K562 (cell line): ENCODE results near the gene MSH4. TPM values are rescaled to one million over a fixed set of nuclear protein-coding genes. Genes with fewer than 3 reads are reported as not detected.

Source experiments
- ATAC-seq: fragments of 200-7000 bp; cut with Tn5 transposase; 3 replicates; pipeline ENCODE4 v1.9.1; 2020; ENCODE audit warnings: moderate library complexity
- BruUV-seq: library from RNA; stranded (reverse); fragments of 400-500 nt; replicated peaks from 2 replicates; lab custom pipeline; 2021; lab: Mats Ljungman, UMichigan
- CTCF ChIA-PET: fragments of 300-600 bp; formaldehyde crosslinking; extraction: SDS; loops from one replicate; lab custom pipeline; 2021; ENCODE audit warnings: low intra/inter-chr PET ratio; lab: Yijun Ruan, JAX
- POLR2A ChIA-PET: fragments of 300-600, 350-650 bp; sonication (Branson Sonifier 250); formaldehyde crosslinking; extraction: SDS; loops from one replicate; lab custom pipeline; 2021; ENCODE audit warnings: antibody characterized with exemption, inconsistent platforms; lab: Yijun Ruan, JAX
- DNase-seq, 4 experiments: peaks; one replicate each; pipeline versions ENCODE4 v3.0.0 to v3.0.0-alpha.2; 2011 to 2018; ENCODE audit warnings: low spot score in 3 of 4, mixed read lengths in 3 of 4; ENCODE audit errors: extremely low read depth in 1 of 4
- FAIRE-seq: peaks from 2 replicates; lab custom pipeline; 2011; peaks lifted over from hg19 to GRCh38; lab: Jason Lieb, UNC
- H2AFZ ChIP-seq: 2 replicates; pipeline ENCODE4 v1.6.0; 2011; ENCODE audit warnings: low read depth, low read length, control low read depth, inconsistent platforms
- H3K27ac ChIP-seq: fragments of 200-600 bp; 3 replicates; pipeline ENCODE4 v1.8.0; 2011; ENCODE audit warnings: low read depth, mild to moderate bottlenecking, control low read depth, inconsistent platforms, low read length, moderate library complexity, mixed read lengths; ENCODE audit errors: extremely low read depth
- H3K27me3 ChIP-seq, 2 experiments: fragments of 300-600 bp in 1 of 2; 2 replicates in 1 of 2; 3 replicates in 1 of 2; pipeline versions ENCODE4 v1.6.0 to v1.8.0; 2011; ENCODE audit warnings: inconsistent platforms in 2 of 2, low read length in 2 of 2, mild to moderate bottlenecking in 1 of 2, mixed read lengths in 1 of 2, moderate library complexity in 1 of 2; ENCODE audit not compliant: control insufficient read depth in 2 of 2, insufficient read depth in 2 of 2
- H3K36me3 ChIP-seq: fragments of 300-600 bp; 3 replicates; pipeline ENCODE4 v1.8.0; 2011; ENCODE audit warnings: mild to moderate bottlenecking, low read length, inconsistent platforms; ENCODE audit not compliant: control insufficient read depth, insufficient read depth
- H3K4me1 ChIP-seq, 2 experiments: fragments of 200-600 bp in 1 of 2; replicated peaks in 1 of 2; 2 replicates in 1 of 2; 3 replicates in 1 of 2; pipeline versions ENCODE4 v1.5.1 to v1.8.0; 2011; ENCODE audit warnings: inconsistent platforms in 2 of 2, low read length in 2 of 2, mild to moderate bottlenecking in 1 of 2, mixed read lengths in 1 of 2, moderate library complexity in 1 of 2; ENCODE audit not compliant: control insufficient read depth in 2 of 2, insufficient read depth in 2 of 2
- H3K4me2 ChIP-seq: 2 replicates; pipeline ENCODE4 v1.6.1; 2011; ENCODE audit warnings: low read length, control low read depth, inconsistent platforms, mixed read lengths; ENCODE audit not compliant: insufficient read depth
- H3K4me3 ChIP-seq: fragments of 200-600 bp; sonication (generic), shearing (Covaris generic); 2 replicates; pipeline ENCODE4 v1.5.1; 2016; ENCODE audit warnings: control low read depth, inconsistent platforms
- H3K79me2 ChIP-seq: fragments of 200-600 bp; 3 replicates; pipeline ENCODE4 v1.8.0; 2011; ENCODE audit warnings: low read length, inconsistent platforms; ENCODE audit not compliant: control insufficient read depth, insufficient read depth
- H3K9ac ChIP-seq, 2 experiments: 2 replicates each; pipeline versions ENCODE4 v1.6.0 to v1.6.1; 2011; ENCODE audit warnings: low read depth in 2 of 2, low read length in 2 of 2, control low read depth in 1 of 2, inconsistent platforms in 1 of 2, mild to moderate bottlenecking in 1 of 2, mixed read lengths in 1 of 2; ENCODE audit not compliant: insufficient read depth in 1 of 2
- H3K9me1 ChIP-seq: one replicate; pipeline ENCODE4 v1.6.0; 2011; ENCODE audit warnings: inconsistent platforms, mild to moderate bottlenecking, low read length, moderate library complexity; ENCODE audit not compliant: control insufficient read depth, insufficient read depth
- H3K9me3 ChIP-seq: replicated peaks from 2 replicates; pipeline ENCODE4 v1.5.1; 2011; ENCODE audit warnings: low read depth, low read length, inconsistent platforms; ENCODE audit not compliant: control insufficient read depth, insufficient read depth
- H4K20me1 ChIP-seq: replicated peaks from 2 replicates; pipeline ENCODE4 v1.6.1; 2011; ENCODE audit warnings: low read length, inconsistent platforms, mixed read lengths; ENCODE audit not compliant: control insufficient read depth, insufficient read depth
- ARHGAP35 ChIP-seq: fragments of 450-650 bp; IDR thresholded peaks from 2 replicates; pipeline ENCODE4 v1.6.1; 2018; ENCODE audit not compliant: partially characterized antibody
- CCNT2 ChIP-seq: IDR thresholded peaks from 2 replicates; pipeline ENCODE4 v1.6.1; 2011; ENCODE audit warnings: borderline replicate concordance, low read depth, mild to moderate bottlenecking, moderate library complexity, mixed read lengths, low read length; ENCODE audit not compliant: insufficient read length; ENCODE audit errors: extremely low read depth
- CEBPB ChIP-seq: fragments of 450-650 bp; IDR thresholded peaks from 2 replicates; pipeline ENCODE4 v1.6.1; 2016; ENCODE audit warnings: missing genetic modification characterization, missing compliant biosample characterization
- FOXK1 ChIP-seq: sonication (generic); formaldehyde crosslinking; IDR thresholded peaks from 2 replicates; pipeline ENCODE4 v1.8.0; 2022; ENCODE audit warnings: missing genetic modification reagents, mild to moderate bottlenecking, borderline replicate concordance
- GTF2E2 ChIP-seq: fragments of 200-800 bp; sonication (Bioruptor generic); IDR thresholded peaks from 2 replicates; pipeline ENCODE4 v1.6.1; 2016; ENCODE audit warnings: missing genetic modification characterization, missing compliant biosample characterization
- HNRNPUL1 ChIP-seq: fragments of 200-400 bp; formaldehyde crosslinking; IDR thresholded peaks from 2 replicates; pipeline ENCODE4 v1.6.1; 2017; ENCODE audit warnings: low read length
- NR2F6 ChIP-seq: fragments of 450-650 bp; formaldehyde crosslinking; IDR thresholded peaks from 2 replicates; pipeline ENCODE4 v1.4.0; 2020; ENCODE audit warnings: mild to moderate bottlenecking
- RAD21 ChIP-seq, 2 experiments: fragments of 250-450 bp in 1 of 2; fragments of 450-650 bp in 1 of 2; sonication (Bioruptor Pico) in 1 of 2; formaldehyde crosslinking in 1 of 2; IDR thresholded peaks in 1 of 2; conservative IDR thresholded peaks in 1 of 2; 2 replicates each; pipeline versions ENCODE4 v1.4.0 to v1.8.0; 2020 to 2022; ENCODE audit warnings: mild to moderate bottlenecking in 2 of 2, moderate library complexity in 1 of 2
- SAFB2 ChIP-seq: fragments of 200-400 bp; formaldehyde crosslinking; IDR thresholded peaks from 2 replicates; pipeline ENCODE4 v1.6.1; 2018; ENCODE audit warnings: borderline replicate concordance, low read length, low read depth, moderate library complexity; ENCODE audit not compliant: severe bottlenecking
- SMAD1 ChIP-seq: fragments of 150-350 bp; IDR thresholded peaks from 2 replicates; pipeline ENCODE4 v1.6.1; 2014; ENCODE audit warnings: low read length, low read depth; ENCODE audit not compliant: partially characterized antibody
- TGIF2 ChIP-seq: sonication (generic); formaldehyde crosslinking; IDR thresholded peaks from 2 replicates; pipeline ENCODE4 v1.8.1; 2022; ENCODE audit warnings: mild to moderate bottlenecking, missing genetic modification reagents, moderate library complexity
- TRIM28 ChIP-seq: fragments of 450-650 bp; IDR thresholded peaks from 2 replicates; pipeline ENCODE4 v1.6.1; 2017
- WHSC1 ChIP-seq: IDR thresholded peaks from one replicate; pipeline ENCODE4 v1.6.1; 2012; ENCODE audit warnings: low read length, control low read depth, inconsistent platforms
- ZNF133 ChIP-seq: fragments of 250-450 bp; sonication (Bioruptor Pico); IDR thresholded peaks from 2 replicates; pipeline ENCODE4 v1.4.0; 2020; ENCODE audit warnings: mild to moderate bottlenecking
- ZNF583 ChIP-seq: fragments of 250-450 bp; sonication (Bioruptor Pico); IDR thresholded peaks from 2 replicates; pipeline ENCODE4 v1.4.0; 2020
- WGBS: fragments of 100-300 bp; shearing (Covaris generic); methylation state at CpG from one replicate; pipeline ENCODE4 v1.1.6; 2016; ENCODE audit warnings: low coverage, mixed read lengths; ENCODE audit not compliant: insufficient coverage; ENCODE audit errors: missing lambda C conversion rate; 5-methylcytosine and 5-hydroxymethylcytosine counted together
- in situ Hi-C: fragments of 300-500 bp; cut with MboI; formaldehyde crosslinking; loops from 4 replicates; pipeline ENCODE4 v1.15.0; 2018; ENCODE audit warnings: inconsistent platforms, mixed read lengths
- intact Hi-C: fragments of 100-400 bp; cut with micrococcal nuclease; formaldehyde crosslinking; loops from 2 replicates; pipeline ENCODE4 v1.14.2; 2022
- polyA plus RNA-seq, 8 experiments: library from polyadenylated mRNA; depleted of rRNA in 4 of 8; stranded (reverse) in 5 of 8; unstranded in 3 of 8; fragments of >200 nt; fragmentation: Nextera tagmentation in 2 of 8; fragmentation: Illumina TruSeq in 1 of 8; extraction: Ambion mirVana in 2 of 8; extraction: Trizol in 1 of 8; gene quantifications; 2 replicates each; pipeline versions ENCODE4 v1.2.1 to v1.2.3, GENCODE V29; 2011 to 2014; ENCODE audit warnings: inconsistent platforms in 1 of 8, missing spikeins in 1 of 8
- total RNA-seq, 7 experiments: library from RNA; depleted of rRNA in 6 of 7; stranded (reverse); fragments of >200 nt in 6 of 7; fragmentation: Illumina TruSeq in 2 of 7; extraction: Trizol in 2 of 7; gene quantifications; 2 replicates each; pipeline versions ENCODE4 v1.2.1 to v1.2.3, GENCODE V29; 2011 to 2021; ENCODE audit warnings: low replicate concordance in 1 of 7
- TF ChIP-seq, protein P1 (sequence below): IDR thresholded peaks from 2 replicates; pipeline ENCODE4 v1.6.1; 2011; ENCODE audit not compliant: insufficient read length; ENCODE audit errors: extremely low read depth
- TF ChIP-seq, protein P2 (sequence below), 3 experiments: IDR thresholded peaks in 2 of 3; conservative IDR thresholded peaks in 1 of 3; 2 replicates each; pipeline ENCODE4 v1.5.1; 2011 to 2012; ENCODE audit warnings: low read length in 3 of 3, mild to moderate bottlenecking in 3 of 3, control low read depth in 2 of 3, improper control_type of control experiment in 1 of 3, inconsistent platforms in 1 of 3, low read depth in 1 of 3, mixed read lengths in 1 of 3, moderate library complexity in 1 of 3; ENCODE audit not compliant: insufficient read depth in 2 of 3
- TF ChIP-seq, protein P3 (sequence below): IDR thresholded peaks from 2 replicates; pipeline ENCODE4 v1.6.1; 2016; ENCODE audit warnings: missing genetic modification characterization, missing compliant biosample characterization

Gene MSH4
- total and polyA plus RNA-seq, 9 of the 15 experiments (the other 6 are each of a cell fraction or from before 2014, with no cell fraction given): 0.04 to 0.18 (median 0.12) TPM; not detected in 4

DNA sequence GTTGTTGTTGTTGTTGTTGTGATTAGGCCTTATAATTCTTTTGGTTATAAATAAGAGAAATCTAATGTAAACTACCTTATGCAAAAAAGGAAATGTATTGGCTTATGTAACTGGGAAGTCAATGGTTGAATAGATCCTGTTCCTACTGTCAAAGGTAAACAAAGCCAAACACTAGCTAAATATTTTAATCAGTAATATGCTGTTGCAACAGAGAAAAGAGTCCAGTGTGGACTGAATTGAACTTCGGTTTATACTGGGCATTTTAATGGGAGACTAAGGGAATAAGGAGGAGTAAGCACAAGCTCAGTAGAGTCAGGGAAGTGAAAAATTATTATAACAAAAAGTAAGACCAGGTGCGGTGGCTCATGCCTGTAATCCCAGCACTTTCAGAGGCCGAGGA lies 15.4 kb downstream of the MSH4 start:
- Histone ChIP-seq H3K9me1 (no peaks in the 10 kb centered on the region), H3K36me3 (no peaks in the 10 kb centered on the region), H3K27me3 (peaks cover 0 to 4% of the 10 kb centered on the region in 2 experiments; a peak in 3 of 5 replicates), H2AFZ (no peak overlapping the region), H4K20me1 (no peaks in the 10 kb centered on the region), H3K27ac (no peak overlapping the region), H3K4me2 (no peak overlapping the region), H3K9me3 (no peaks in the 10 kb centered on the region), H3K4me1 (no peaks in the 10 kb centered on the region), H3K4me3 (no peak overlapping the region)
- ATAC-seq (no peak), DNase-seq (no peak), FAIRE-seq (no peak)
- WGBS: 5% methylated on average over 3 of the region's 3 CpGs
- no TSS peak for BruUV-seq
- CTCF ChIA-PET: no interaction called here
- TF ChIP-seq, protein P1, sequence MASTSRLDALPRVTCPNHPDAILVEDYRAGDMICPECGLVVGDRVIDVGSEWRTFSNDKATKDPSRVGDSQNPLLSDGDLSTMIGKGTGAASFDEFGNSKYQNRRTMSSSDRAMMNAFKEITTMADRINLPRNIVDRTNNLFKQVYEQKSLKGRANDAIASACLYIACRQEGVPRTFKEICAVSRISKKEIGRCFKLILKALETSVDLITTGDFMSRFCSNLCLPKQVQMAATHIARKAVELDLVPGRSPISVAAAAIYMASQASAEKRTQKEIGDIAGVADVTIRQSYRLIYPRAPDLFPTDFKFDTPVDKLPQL: no peak
- no peak for TF ChIP-seq GTF2E2 (tag)
- TF ChIP-seq NR2F6 (CRISPR knock-in tag): no peak
- TF ChIP-seq CEBPB (tag): no peak
- TF ChIP-seq SAFB2: no peak
- no peak for TF ChIP-seq FOXK1 (CRISPR knock-in tag)
- TF ChIP-seq ZNF583: no peak
- no peak for TF ChIP-seq HNRNPUL1
- TF ChIP-seq ZNF133 (CRISPR knock-in tag): no peak
- TF ChIP-seq CCNT2: no peak
- TF ChIP-seq, protein P2, sequence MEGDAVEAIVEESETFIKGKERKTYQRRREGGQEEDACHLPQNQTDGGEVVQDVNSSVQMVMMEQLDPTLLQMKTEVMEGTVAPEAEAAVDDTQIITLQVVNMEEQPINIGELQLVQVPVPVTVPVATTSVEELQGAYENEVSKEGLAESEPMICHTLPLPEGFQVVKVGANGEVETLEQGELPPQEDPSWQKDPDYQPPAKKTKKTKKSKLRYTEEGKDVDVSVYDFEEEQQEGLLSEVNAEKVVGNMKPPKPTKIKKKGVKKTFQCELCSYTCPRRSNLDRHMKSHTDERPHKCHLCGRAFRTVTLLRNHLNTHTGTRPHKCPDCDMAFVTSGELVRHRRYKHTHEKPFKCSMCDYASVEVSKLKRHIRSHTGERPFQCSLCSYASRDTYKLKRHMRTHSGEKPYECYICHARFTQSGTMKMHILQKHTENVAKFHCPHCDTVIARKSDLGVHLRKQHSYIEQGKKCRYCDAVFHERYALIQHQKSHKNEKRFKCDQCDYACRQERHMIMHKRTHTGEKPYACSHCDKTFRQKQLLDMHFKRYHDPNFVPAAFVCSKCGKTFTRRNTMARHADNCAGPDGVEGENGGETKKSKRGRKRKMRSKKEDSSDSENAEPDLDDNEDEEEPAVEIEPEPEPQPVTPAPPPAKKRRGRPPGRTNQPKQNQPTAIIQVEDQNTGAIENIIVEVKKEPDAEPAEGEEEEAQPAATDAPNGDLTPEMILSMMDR (IDR thresholded peaks at IDR 0.05 in 2 of 3, conservative IDR thresholded peaks at IDR 0.05 in 1 of 3; ENCODE audit: insufficient read depth in 2 of 3, low read depth in 1 of 3, low read length in 3 of 3): no peak
- TF ChIP-seq TRIM28: no peak
- TF ChIP-seq SMAD1: no peak
- TF ChIP-seq RAD21 (CRISPR knock-in tag; conservative IDR thresholded peaks at IDR 0.05 in 1 of 2, IDR thresholded peaks at IDR 0.05 in 1 of 2): no peak
- TF ChIP-seq, protein P3, sequence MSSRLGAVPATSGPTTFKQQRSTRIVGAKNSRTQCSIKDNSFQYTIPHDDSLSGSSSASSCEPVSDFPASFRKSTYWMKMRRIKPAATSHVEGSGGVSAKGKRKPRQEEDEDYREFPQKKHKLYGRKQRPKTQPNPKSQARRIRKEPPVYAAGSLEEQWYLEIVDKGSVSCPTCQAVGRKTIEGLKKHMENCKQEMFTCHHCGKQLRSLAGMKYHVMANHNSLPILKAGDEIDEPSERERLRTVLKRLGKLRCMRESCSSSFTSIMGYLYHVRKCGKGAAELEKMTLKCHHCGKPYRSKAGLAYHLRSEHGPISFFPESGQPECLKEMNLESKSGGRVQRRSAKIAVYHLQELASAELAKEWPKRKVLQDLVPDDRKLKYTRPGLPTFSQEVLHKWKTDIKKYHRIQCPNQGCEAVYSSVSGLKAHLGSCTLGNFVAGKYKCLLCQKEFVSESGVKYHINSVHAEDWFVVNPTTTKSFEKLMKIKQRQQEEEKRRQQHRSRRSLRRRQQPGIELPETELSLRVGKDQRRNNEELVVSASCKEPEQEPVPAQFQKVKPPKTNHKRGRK: no peak
- no peak for TF ChIP-seq WHSC1
- TF ChIP-seq TGIF2 (CRISPR knock-in tag): no peak
- TF ChIP-seq ARHGAP35: no peak
- TF ChIP-seq, all 486 proteins: peak for 0
- H3K79me2 ChIP-seq: no peaks in the 10 kb centered on the region
- H3K9ac ChIP-seq: no peak overlapping the region
- in situ Hi-C loops (no loop called here), intact Hi-C loops (no loop called here)
- POLR2A ChIA-PET: interaction anchor here (1.3 to 1.4 kb wide), 2 partner anchors 10 to 15 kb away, joined by 4 to 6 read pairs; partner anchors contain the start of gene MSH4
